ENCODE measurements around the gene CRTC1.
"Not testable (repeated sequence)": the region's sequence is repeated elsewhere in the genome, so short reads cannot be mapped to it uniquely, and the experiment has no call there.

The CRTC1 gene

DNA sequence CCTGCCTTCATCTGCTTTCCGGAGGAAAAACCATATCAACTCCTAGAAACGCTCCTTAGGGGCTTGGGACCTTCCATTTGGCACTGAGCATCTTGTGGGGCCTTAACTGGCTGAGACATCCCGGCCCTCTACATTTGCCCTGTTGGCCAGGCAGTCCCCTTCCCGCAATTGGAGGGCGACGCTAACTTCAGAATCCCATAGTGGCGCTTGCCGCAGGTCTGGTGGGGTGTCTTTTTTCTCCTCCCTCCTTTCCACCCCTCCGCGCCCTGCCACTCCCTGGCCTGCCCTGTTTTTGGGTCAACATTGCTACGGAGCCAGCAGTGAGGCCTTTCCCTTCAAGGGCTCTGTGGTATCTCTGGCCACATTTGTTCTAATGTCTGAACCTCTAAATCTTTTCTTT, 13.6 kb upstream of the CRTC1 start:
- DNase-seq = no peak

DNA sequence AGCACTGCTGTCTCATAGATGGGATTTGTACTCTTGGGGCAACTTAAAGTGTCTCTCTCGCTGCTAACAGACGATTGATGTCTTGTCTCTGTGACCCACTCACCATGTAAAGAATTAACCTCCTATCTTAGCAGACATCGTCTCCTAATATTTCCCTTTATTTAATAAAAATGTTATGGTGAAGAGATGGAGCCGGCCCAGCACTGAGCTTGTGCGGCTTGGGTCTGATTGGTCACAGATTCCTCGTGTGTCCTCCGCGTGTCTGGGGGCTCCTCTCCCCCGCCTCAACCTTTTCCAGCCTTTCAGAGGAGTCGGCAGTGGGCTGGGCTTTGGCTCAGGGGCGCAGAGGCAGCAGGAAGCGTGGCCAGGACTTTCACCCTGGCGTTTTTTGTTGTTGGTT, 13.2 kb upstream of the CRTC1 start:
- DNase-seq = no peak

GRCh38 chr19:18671303-18672043, 12.0 kb upstream of the CRTC1 start:
- no peak for DNase-seq

DNA sequence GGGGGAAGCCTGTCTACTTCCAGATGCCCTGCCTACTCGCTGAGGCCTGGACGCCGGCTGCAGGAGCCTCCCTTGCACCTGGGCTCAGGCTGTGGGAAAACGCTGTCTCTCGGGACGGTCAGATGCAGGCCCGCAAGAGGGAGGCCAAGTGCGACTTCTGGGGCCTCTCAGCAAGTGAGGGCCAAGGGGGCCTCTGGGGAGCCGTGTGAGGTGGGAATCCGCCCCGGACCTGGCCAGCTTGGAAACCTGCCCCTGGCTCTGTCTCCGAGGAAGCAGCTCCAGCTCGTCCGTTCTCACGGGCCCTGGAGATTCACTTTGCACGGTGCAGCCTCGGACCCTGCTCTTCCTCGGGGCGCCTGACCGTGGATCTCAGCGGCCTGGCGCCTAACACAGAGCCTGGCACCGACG, 11.4 kb upstream of the CRTC1 start:
- DNase-seq = no peak

- DNase-seq = no peak
Observed at GRCh38 chr19:18672606-18673337, 10.7 kb upstream of the CRTC1 start.

DNA sequence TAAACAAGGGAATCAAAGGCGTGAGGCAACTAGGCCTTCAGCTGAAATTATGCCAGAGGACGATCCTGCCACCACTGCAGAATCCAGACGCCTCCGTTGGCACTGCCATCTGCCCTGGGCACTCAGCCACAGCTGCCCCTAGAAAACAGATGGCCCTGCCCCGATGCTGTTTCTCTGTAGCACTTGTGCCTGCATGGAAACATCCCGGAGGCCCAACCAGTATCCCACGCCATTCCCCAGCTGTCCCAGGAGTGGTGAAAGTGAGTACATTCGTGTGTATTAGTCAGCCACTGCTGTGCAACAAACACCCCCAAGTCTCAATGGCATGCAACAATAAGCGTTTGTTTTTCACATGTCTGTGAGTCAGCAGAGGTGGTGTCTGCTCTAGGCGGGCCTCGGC, 8.9 kb upstream of the CRTC1 start:
- DNase-seq = no peak

GRCh38 chr19:18675779-18676178, 7.7 kb upstream of the CRTC1 start:
- DNase-seq = peak; percentile 30

DNA sequence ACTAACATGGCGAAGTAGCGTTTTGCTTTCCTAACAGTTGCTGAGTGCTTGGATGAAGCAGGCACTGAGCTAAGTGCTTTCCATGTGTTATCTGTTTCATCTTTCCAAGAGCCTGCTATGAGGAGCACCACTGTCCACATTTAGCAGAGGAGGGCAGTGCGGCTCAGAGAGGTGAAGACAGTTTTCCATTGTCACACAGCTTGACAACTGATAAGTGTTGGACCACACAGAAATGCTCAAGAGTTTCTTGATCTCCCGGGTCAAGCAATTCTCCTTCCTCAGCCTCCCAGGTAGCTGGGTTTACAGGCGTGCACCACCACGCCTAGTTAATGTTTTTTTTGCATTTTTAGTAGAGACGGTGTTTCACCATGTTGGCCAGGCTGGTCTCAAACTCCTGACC, 6.8 kb upstream of the CRTC1 start:
- DNase-seq = no peak

GRCh38 chr19:18677156-18677555, 6.3 kb upstream of the CRTC1 start:
- no peak for DNase-seq

- not testable (repeated sequence) for DNase-seq
Observed at GRCh38 chr19:18680148-18680547, 3.3 kb upstream of the CRTC1 start.

DNA sequence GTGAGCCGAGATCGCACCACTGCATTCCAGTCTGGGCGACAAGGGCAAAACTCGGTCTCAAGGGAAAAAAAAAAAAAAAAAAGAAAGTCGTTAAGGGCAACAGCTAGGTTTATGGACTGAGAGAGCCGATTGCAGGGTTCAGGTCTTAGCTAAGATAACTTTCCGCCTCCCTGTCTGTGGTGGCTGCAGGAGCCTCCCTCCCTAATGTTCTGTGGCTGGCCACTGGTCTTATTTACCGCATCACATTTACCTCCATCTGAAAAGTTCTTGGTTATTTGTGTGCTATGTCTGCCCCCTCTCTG, 722 bp upstream of the CRTC1 start:
- DNase-seq = no peak

DNA sequence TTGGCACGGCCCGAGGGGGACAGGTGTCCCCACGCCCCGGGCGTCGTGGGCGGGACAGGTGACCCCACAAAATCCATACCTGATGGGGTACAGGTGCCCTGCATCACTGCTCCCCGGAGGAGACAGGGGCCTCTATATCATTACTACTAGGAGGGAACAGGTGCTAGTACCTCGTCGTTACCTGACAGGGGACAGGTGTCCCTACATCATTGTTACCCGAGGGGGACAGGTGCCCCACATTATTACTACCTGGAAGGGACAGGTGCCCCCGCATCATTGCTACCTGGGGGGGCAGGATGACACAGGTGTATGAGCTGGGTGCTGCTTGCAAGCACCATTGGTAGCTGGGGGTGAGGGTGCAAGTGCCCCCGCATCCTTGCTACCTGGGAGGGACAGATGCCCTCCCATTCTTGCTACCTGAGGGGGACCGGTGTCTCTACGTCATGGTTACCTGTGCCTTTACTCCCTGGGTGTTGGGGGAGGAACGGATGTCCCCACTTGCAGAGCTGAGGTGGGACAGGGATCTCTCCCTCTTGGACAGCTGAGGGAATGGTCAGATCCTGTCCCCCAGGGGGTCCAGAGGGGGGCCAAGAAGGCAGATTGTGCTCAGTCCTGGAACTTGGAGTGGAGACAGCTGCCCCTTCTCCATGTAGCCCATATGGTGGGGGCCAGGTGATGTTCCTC, 620 bp downstream of the CRTC1 start:
- DNase-seq = no peak

DNA sequence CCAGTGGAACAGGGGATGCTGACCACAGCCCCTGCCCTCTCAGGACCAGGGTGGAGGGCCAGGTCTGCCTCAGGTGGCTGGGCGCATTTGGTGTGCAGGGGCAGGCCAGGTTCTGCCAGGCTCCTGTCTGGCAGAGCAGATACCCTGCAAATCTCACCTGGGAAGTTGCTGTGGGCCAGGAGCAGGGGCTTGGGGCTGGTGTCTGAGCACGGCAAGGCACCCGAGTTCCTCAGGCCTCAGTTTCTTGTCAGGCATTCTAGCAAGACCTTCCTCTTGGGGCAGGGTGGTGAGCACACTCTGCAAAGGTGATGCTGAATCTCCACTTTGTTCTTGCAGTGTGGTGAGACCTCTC, 1.1 kb downstream of the CRTC1 start:
- no peak for DNase-seq

DNA sequence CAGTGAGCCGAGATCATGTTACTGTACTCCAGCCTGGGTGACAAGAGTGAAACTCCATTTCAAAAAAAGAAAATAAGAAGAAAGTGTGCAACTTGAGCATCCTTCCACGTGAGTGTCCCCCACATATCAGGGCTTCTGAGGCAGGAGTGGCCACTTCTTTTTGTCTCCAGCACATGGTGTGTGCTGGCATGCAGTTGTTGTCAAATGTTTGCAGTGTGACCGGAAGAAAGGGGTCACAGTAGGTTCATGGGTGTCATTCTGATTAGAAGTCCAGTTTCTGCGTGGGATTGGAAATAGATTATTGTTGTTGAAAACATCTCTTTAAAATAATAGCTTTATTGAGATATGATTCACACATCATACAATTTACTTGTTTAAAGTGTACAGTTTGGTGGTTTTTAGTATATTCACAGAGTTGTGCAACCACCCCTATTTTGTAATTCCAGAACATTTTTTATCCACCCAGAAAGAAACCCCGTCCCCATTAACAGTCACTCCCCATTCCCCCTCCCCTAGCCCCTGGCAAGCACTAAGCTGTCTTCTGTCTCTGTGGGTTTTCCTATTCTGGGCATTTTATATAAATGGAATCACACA, 2.2 kb downstream of the CRTC1 start:
- DNase-seq = no peak

GRCh38 chr19:18687740-18688465, 4.4 kb downstream of the CRTC1 start:
- DNase-seq = no peak

- no peak for DNase-seq
Observed at GRCh38 chr19:18696023-18696422, 12.5 kb downstream of the CRTC1 start.

DNA sequence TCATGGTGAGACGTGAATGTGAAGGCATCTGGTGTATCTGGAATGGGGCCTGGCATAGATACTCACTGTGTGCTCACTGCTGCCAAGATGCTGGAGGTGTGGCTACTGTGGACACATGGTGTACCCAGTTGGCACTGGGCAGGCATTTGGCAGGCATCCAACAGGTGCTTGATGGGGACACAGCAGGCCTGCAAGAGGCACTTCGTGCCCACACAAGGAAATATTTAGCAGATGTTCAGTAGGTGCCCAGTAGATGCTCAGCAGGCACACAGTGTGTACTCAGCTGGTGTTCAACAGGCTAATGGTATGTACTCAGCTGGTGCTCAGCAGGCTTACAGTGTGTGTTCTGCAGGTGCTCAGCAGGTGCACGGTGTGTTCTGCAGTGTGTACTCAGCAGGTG, 14.2 kb downstream of the CRTC1 start:
- no peak for DNase-seq

DNA sequence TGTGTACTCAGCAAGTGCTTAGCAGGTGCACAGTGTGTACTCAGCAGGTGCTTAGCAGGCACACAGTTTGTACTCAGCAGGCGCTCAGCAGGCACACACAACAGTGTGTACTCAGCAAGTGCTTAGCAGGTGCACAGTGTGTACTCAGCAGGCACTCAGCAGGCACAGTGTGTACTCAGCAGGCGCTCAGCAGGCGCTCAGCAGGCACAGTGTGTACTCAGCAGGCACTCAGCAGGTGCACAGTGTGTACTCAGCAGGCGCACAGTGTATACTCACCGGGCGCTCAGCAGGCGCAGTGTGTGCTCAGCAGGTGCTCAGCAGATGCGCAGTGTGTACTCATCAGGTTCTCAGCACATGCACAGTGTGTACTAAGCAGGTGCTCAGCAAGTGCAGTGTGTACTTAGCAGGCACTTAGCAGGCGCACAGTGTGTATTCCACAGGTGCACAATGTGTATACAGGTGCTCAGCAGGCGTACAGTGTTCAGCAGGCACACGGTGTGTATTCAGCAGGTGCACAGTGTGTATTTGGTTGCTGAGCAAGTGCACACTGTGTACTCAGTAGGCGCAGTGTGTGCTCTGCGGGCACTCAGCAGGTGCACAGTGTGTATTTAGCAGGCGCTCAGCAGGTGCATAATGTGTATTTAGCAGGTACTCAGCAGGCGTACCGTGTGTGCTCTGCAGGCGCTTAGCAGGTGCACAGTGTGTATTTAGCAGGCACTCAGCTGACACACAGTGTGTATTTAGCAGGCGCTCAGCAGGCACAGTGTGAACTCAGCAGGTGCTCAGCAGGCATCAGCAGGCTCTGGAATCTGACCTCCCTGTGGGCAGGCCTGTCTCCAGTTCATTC, 15.1 kb downstream of the CRTC1 start:
- no peak for DNase-seq

- no peak for DNase-seq
Observed at GRCh38 chr19:18699403-18700054, 16.0 kb downstream of the CRTC1 start.

DNA sequence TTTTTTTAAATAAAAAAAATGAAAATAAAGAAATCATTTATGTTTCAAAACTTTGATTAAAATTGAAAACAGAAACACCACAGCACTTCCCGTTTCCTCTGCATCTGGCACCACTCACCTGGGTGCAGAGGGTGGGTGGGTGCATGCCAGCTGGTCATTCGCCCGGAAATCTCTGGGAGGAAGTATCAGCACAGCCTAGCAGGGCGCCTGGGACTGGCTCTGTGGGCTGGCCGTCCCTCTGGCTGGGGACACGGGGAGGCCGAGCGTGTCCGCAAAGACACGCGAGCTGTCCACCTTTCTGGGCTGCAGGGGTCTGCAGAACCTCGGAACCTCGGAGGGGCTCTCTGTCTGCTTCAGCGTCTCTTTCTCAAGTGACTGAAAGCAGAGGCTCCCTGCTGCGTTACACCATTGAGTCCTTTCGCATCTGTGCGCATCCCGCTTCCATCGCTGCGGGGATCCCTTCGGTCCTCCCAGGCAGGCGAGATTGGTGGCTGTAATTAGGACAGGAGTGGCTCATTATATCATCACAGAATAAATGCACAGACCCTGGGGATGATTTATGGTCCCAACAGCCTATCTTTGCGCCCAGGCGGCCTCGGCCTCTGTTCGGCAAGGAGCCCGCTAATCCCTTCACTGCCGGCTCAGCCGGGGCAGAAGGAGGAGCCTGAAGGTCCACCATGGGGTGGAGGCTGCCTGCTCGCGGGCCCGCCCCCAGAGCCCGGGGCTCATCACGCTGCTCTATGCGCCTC, 17.2 kb downstream of the CRTC1 start:
- peak; percentile 76 for DNase-seq

DNA sequence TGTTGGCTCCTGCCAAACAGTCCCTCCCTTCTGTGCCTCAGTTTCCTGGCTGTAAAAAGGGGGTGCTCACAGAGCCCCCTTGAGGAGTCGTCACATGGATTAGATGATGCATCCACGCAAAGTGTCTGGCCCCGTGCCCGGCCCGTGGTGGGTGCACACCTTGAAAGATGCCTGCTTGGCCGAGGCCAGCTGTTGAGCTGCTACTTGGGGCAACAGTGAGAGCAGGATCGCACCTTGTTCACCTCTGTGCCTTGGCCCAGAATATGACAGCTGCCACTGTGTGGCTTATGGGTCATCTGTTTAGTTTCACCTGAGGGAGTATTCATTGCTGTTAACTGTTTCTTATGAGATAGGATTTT, 17.7 kb downstream of the CRTC1 start:
- DNase-seq = no peak
